HFFc6 (cell line): ENCODE measurements around the gene ELMO1. TPM values are rescaled to one million over a fixed set of nuclear protein-coding genes. Genes with fewer than 3 reads are reported as not detected.
A peak's percentile ranks its signal among the peaks of the same experiment; 100 is the strongest.

Source experiments
- DNase-seq: peaks from one replicate; pipeline ENCODE4 v3.0.0-alpha.2; 2018
- H3K27ac Mint-ChIP-seq: 2 replicates; pipeline ENCODE4 v1.8.0; 2020; ENCODE audit warnings: mild to moderate bottlenecking, mixed read lengths
- H3K27me3 Mint-ChIP-seq: 2 replicates; pipeline ENCODE4 v1.8.0; 2021; ENCODE audit warnings: mild to moderate bottlenecking, moderate library complexity, mixed read lengths; ENCODE audit not compliant: insufficient read depth
- H3K36me3 Mint-ChIP-seq: 2 replicates; pipeline ENCODE4 v1.8.0; 2021; ENCODE audit warnings: low read depth, mixed read lengths
- H3K4me1 Mint-ChIP-seq: 2 replicates; pipeline ENCODE4 v1.8.0; 2020; ENCODE audit warnings: low read depth, mixed read lengths
- H3K4me3 Mint-ChIP-seq: 2 replicates; pipeline ENCODE4 v1.8.0; 2020; ENCODE audit warnings: mild to moderate bottlenecking, moderate library complexity, mixed read lengths
- H3K9me3 Mint-ChIP-seq: 2 replicates; pipeline ENCODE4 v1.8.0; 2020; ENCODE audit warnings: mild to moderate bottlenecking, mixed read lengths
- CTCF ChIP-seq: fragments of 200-600 bp; sonication (generic); IDR thresholded peaks from 2 replicates; pipeline ENCODE4 v1.5.0; 2021; ENCODE audit warnings: antibody characterized with exemption, mild to moderate bottlenecking
- total RNA-seq, 6 experiments: library from RNA; stranded (reverse); fragmentation: NEBNext Ultra II Directional; extraction: Animal tissue kit (Norgen Biotek cat#: 25700); gene quantifications; 2 replicates in 1 of 6; 3 replicates in 5 of 6; pipeline ENCODE4 v1.2.3, GENCODE V29; 2021

The ELMO1 gene
- total RNA-seq, 6 experiments from 2014 or later, result not detected

GRCh38 chr7:36999626-37000485 lies 448.8 kb downstream of the ELMO1 start:
- Mint-ChIP-seq H3K9me3 (no peaks in the 10 kb centered on the region), H3K36me3 (no peaks in the 10 kb centered on the region), H3K4me1 (no peaks in the 10 kb centered on the region), H3K27ac (no peak overlapping the region), H3K27me3 (peaks cover 5% of the 10 kb centered on the region), H3K4me3 (no peak overlapping the region)
- TF ChIP-seq CTCF, result no peak
- DNase-seq, result no peak

- Mint-ChIP-seq H3K27ac (no peak overlapping the region), H3K4me3 (no peak overlapping the region), H3K4me1 (0 out of 2 replicates have a peak, but pooled peaks cover 5% of the 10 kb centered on the region), H3K9me3 (no peaks in the 10 kb centered on the region), H3K36me3 (no peaks in the 10 kb centered on the region), H3K27me3 (peaks cover 5% of the 10 kb centered on the region)
- DNase-seq, result no peak
- no peak for TF ChIP-seq CTCF
Observed at GRCh38 chr7:36995776-36996175, 452.9 kb downstream of the ELMO1 start.

GRCh38 chr7:36994456-36995112 lies 454.1 kb downstream of the ELMO1 start:
- Mint-ChIP-seq H3K9me3 (no peaks in the 10 kb centered on the region), H3K27me3 (0 out of 2 replicates have a peak, but pooled peaks cover 2% of the 10 kb centered on the region), H3K4me3 (no peak overlapping the region), H3K27ac (no peak overlapping the region), H3K36me3 (no peaks in the 10 kb centered on the region), H3K4me1 (0 out of 2 replicates have a peak, but pooled peaks cover 5% of the 10 kb centered on the region)
- no peak for TF ChIP-seq CTCF
- DNase-seq, result no peak

GRCh38 chr7:36986948-36987724 lies 461.5 kb downstream of the ELMO1 start:
- TF ChIP-seq CTCF, result peak; percentile 93
- no peak overlapping the region for H3K4me3 Mint-ChIP-seq
- peaks cover 9% of the 10 kb centered on the region for H3K27me3 Mint-ChIP-seq
- H3K36me3 Mint-ChIP-seq, result no peaks in the 10 kb centered on the region
- peak; percentile 46 for DNase-seq
- H3K4me1 Mint-ChIP-seq, result no peaks in the 10 kb centered on the region; the same call in 1 of the 2 replicates
- H3K27ac Mint-ChIP-seq, result no peak overlapping the region
- no peaks in the 10 kb centered on the region for H3K9me3 Mint-ChIP-seq

- Mint-ChIP-seq H3K4me1 (no peaks in the 10 kb centered on the region; the same call in 1 of the 2 replicates), H3K36me3 (no peaks in the 10 kb centered on the region), H3K9me3 (no peaks in the 10 kb centered on the region), H3K4me3 (no peak overlapping the region), H3K27me3 (peaks cover 9% of the 10 kb centered on the region), H3K27ac (no peak overlapping the region)
- no peak for DNase-seq
- no peak for TF ChIP-seq CTCF
Observed at GRCh38 chr7:36986511-36986933, 462.1 kb downstream of the ELMO1 start.
